Measurements from ENCODE around the gene PXYLP1.

The PXYLP1 gene

GRCh38 chr3:141336672-141337522, 105.3 kb downstream of the PXYLP1 start:
- Histone ChIP-seq H3K4me2 (ENCODE audit: low read length, poor library complexity, severe bottlenecking) (no peak overlapping the region), H2BK120ac (ENCODE audit: low read depth, low read length) (peak overlapping the region; percentile 54), H3K14ac (ENCODE audit: low read length in 2 of 2) (no peak overlapping the region), H2BK5ac (ENCODE audit: low read depth, low read length, poor library complexity, severe bottlenecking) (no peak overlapping the region), H3K4me1 (ENCODE audit: control insufficient read depth, insufficient read depth, low read depth, low read length) (peaks cover 18% of the 10 kb centered on the region), H3K79me1 (replicated peaks; ENCODE audit: low read length, poor library complexity, severe bottlenecking) (peaks cover 3% of the 10 kb centered on the region), H3K9ac (ENCODE audit: low read length) (peak overlapping the region; percentile 83), H3K9me3 (ENCODE audit: control insufficient read depth, low read length) (no peaks in the 10 kb centered on the region), H3K36me3 (ENCODE audit: control insufficient read depth in 1 of 2, insufficient read depth in 2 of 2, low read depth in 1 of 2, low read length in 2 of 2) (peaks cover 0 to 3% of the 10 kb centered on the region in 2 experiments), H3K18ac (ENCODE audit: low read depth in 1 of 2, low read length in 2 of 2) (peak overlapping the region in 1 of 2 experiments; percentile 45), H3K27ac (ENCODE audit: low read length, poor library complexity, severe bottlenecking) (no peak overlapping the region), H2BK12ac (ENCODE audit: low read length in 2 of 2) (peak overlapping the region; percentile 22), H2AK5ac (ENCODE audit: low read length, severe bottlenecking) (peak overlapping the region; percentile 65), H4K91ac (ENCODE audit: low read length) (peak overlapping the region; percentile 13), H3K23ac (ENCODE audit: low read length in 2 of 2) (no peak overlapping the region), H3K4ac (ENCODE audit: low read depth in 1 of 2, low read length in 2 of 2) (peak overlapping the region; percentile 35 to 57), H4K8ac (ENCODE audit: low read length) (peak overlapping the region; percentile 59), H3K4me3 (ENCODE audit: insufficient read depth in 1 of 2, low read depth in 1 of 2, low read length in 2 of 2) (no peak overlapping the region), H2AFZ (ENCODE audit: low read depth, low read length) (no peak overlapping the region), H2BK15ac (ENCODE audit: low read depth, poor library complexity, severe bottlenecking) (no peak overlapping the region), H3K27me3 (ENCODE audit: control insufficient read depth in 1 of 2, insufficient read depth in 1 of 2, low read length in 2 of 2) (no peaks in the 10 kb centered on the region)
- DNase-seq = peak; percentile 85
- 48% methylated on average over 10 of the region's 12 CpGs for WGBS

GRCh38 chr3:141337523-141337854, 105.9 kb downstream of the PXYLP1 start:
- DNase-seq = no peak
- peak overlapping the region; percentile 83 for H3K9ac ChIP-seq (ENCODE audit: low read length)
- H2BK5ac ChIP-seq (ENCODE audit: low read depth, low read length, poor library complexity, severe bottlenecking) = no peak overlapping the region
- H3K14ac ChIP-seq (ENCODE audit: low read length in 2 of 2) = no peak overlapping the region
- no peak overlapping the region for H2BK120ac ChIP-seq (ENCODE audit: low read depth, low read length)
- H3K4ac ChIP-seq (ENCODE audit: low read depth in 1 of 2, low read length in 2 of 2) = no peak overlapping the region
- no peak overlapping the region for H3K23ac ChIP-seq (ENCODE audit: low read length in 2 of 2)
- peaks cover 3% of the 10 kb centered on the region for H3K79me1 ChIP-seq (replicated peaks; ENCODE audit: low read length, poor library complexity, severe bottlenecking)
- no peak overlapping the region for H3K4me3 ChIP-seq (ENCODE audit: insufficient read depth in 1 of 2, low read depth in 1 of 2, low read length in 2 of 2)
- no peak overlapping the region for H3K4me2 ChIP-seq (ENCODE audit: low read length, poor library complexity, severe bottlenecking)
- H4K91ac ChIP-seq (ENCODE audit: low read length) = no peak overlapping the region
- peaks cover 0 to 3% of the 10 kb centered on the region in 2 experiments for H3K36me3 ChIP-seq (ENCODE audit: control insufficient read depth in 1 of 2, insufficient read depth in 2 of 2, low read depth in 1 of 2, low read length in 2 of 2)
- no peak overlapping the region for H3K27ac ChIP-seq (ENCODE audit: low read length, poor library complexity, severe bottlenecking)
- peaks cover 13% of the 10 kb centered on the region for H3K4me1 ChIP-seq (ENCODE audit: control insufficient read depth, insufficient read depth, low read depth, low read length)
- no peaks in the 10 kb centered on the region for H3K27me3 ChIP-seq (ENCODE audit: control insufficient read depth in 1 of 2, insufficient read depth in 1 of 2, low read length in 2 of 2)
- H2BK15ac ChIP-seq (ENCODE audit: low read depth, poor library complexity, severe bottlenecking) = no peak overlapping the region
- H2AFZ ChIP-seq (ENCODE audit: low read depth, low read length) = no peak overlapping the region
- WGBS = no CpG with 5 or more reads among the region's 1 CpG
- H4K8ac ChIP-seq (ENCODE audit: low read length) = peak overlapping the region; percentile 14
- no peak overlapping the region for H2AK5ac ChIP-seq (ENCODE audit: low read length, severe bottlenecking)
- H2BK12ac ChIP-seq (ENCODE audit: low read length in 2 of 2) = no peak overlapping the region
- H3K18ac ChIP-seq (ENCODE audit: low read depth in 1 of 2, low read length in 2 of 2) = no peak overlapping the region
- no peaks in the 10 kb centered on the region for H3K9me3 ChIP-seq (ENCODE audit: control insufficient read depth, low read length)

GRCh38 chr3:141337991-141338390, 106.4 kb downstream of the PXYLP1 start:
- H2BK12ac ChIP-seq (ENCODE audit: low read length in 2 of 2) = no peak overlapping the region
- no peak overlapping the region for H3K27ac ChIP-seq (ENCODE audit: low read length, poor library complexity, severe bottlenecking)
- H3K18ac ChIP-seq (ENCODE audit: low read depth in 1 of 2, low read length in 2 of 2) = no peak overlapping the region
- H3K23ac ChIP-seq (ENCODE audit: low read length in 2 of 2) = no peak overlapping the region
- peak overlapping the region; percentile 83 for H3K9ac ChIP-seq (ENCODE audit: low read length)
- no peak overlapping the region for H3K14ac ChIP-seq (ENCODE audit: low read length in 2 of 2)
- no peaks in the 10 kb centered on the region for H3K9me3 ChIP-seq (ENCODE audit: control insufficient read depth, low read length)
- peaks cover 13% of the 10 kb centered on the region for H3K4me1 ChIP-seq (ENCODE audit: control insufficient read depth, insufficient read depth, low read depth, low read length)
- H3K4me3 ChIP-seq (ENCODE audit: insufficient read depth in 1 of 2, low read depth in 1 of 2, low read length in 2 of 2) = no peak overlapping the region
- 100% methylated on average over 2 of the region's 2 CpGs for whole genome bisulfite sequencing
- H3K79me1 ChIP-seq (replicated peaks; ENCODE audit: low read length, poor library complexity, severe bottlenecking) = peaks cover 3% of the 10 kb centered on the region
- H2BK120ac ChIP-seq (ENCODE audit: low read depth, low read length) = no peak overlapping the region
- H3K4me2 ChIP-seq (ENCODE audit: low read length, poor library complexity, severe bottlenecking) = no peak overlapping the region
- H3K36me3 ChIP-seq (ENCODE audit: control insufficient read depth in 1 of 2, insufficient read depth in 2 of 2, low read depth in 1 of 2, low read length in 2 of 2) = peaks cover 0 to 3% of the 10 kb centered on the region in 2 experiments
- no peak overlapping the region for H2BK5ac ChIP-seq (ENCODE audit: low read depth, low read length, poor library complexity, severe bottlenecking)
- DNase-seq = no peak
- no peak overlapping the region for H2AK5ac ChIP-seq (ENCODE audit: low read length, severe bottlenecking)
- H3K27me3 ChIP-seq (ENCODE audit: control insufficient read depth in 1 of 2, insufficient read depth in 1 of 2, low read length in 2 of 2) = no peaks in the 10 kb centered on the region
- H4K8ac ChIP-seq (ENCODE audit: low read length) = no peak overlapping the region
- H2BK15ac ChIP-seq (ENCODE audit: low read depth, poor library complexity, severe bottlenecking) = no peak overlapping the region
- no peak overlapping the region for H4K91ac ChIP-seq (ENCODE audit: low read length)
- no peak overlapping the region for H2AFZ ChIP-seq (ENCODE audit: low read depth, low read length)
- H3K4ac ChIP-seq (ENCODE audit: low read depth in 1 of 2, low read length in 2 of 2) = no peak overlapping the region

GRCh38 chr3:141338881-141339280, 107.3 kb downstream of the PXYLP1 start:
- Histone ChIP-seq H2AFZ (ENCODE audit: low read depth, low read length) (no peak overlapping the region), H3K23ac (ENCODE audit: low read length in 2 of 2) (no peak overlapping the region), H3K4me3 (ENCODE audit: insufficient read depth in 1 of 2, low read depth in 1 of 2, low read length in 2 of 2) (no peak overlapping the region), H3K9me3 (ENCODE audit: control insufficient read depth, low read length) (no peaks in the 10 kb centered on the region), H2AK5ac (ENCODE audit: low read length, severe bottlenecking) (no peak overlapping the region), H2BK5ac (ENCODE audit: low read depth, low read length, poor library complexity, severe bottlenecking) (no peak overlapping the region), H4K8ac (ENCODE audit: low read length) (no peak overlapping the region), H3K27ac (ENCODE audit: low read length, poor library complexity, severe bottlenecking) (no peak overlapping the region), H3K18ac (ENCODE audit: low read depth in 1 of 2, low read length in 2 of 2) (no peak overlapping the region), H3K79me1 (replicated peaks; ENCODE audit: low read length, poor library complexity, severe bottlenecking) (no peaks in the 10 kb centered on the region), H2BK120ac (ENCODE audit: low read depth, low read length) (no peak overlapping the region), H2BK12ac (ENCODE audit: low read length in 2 of 2) (no peak overlapping the region), H3K27me3 (ENCODE audit: control insufficient read depth in 1 of 2, insufficient read depth in 1 of 2, low read length in 2 of 2) (no peaks in the 10 kb centered on the region), H3K14ac (ENCODE audit: low read length in 2 of 2) (no peak overlapping the region), H3K9ac (ENCODE audit: low read length) (no peak overlapping the region), H3K4ac (ENCODE audit: low read depth in 1 of 2, low read length in 2 of 2) (no peak overlapping the region), H3K4me1 (ENCODE audit: control insufficient read depth, insufficient read depth, low read depth, low read length) (peaks cover 7% of the 10 kb centered on the region), H3K4me2 (ENCODE audit: low read length, poor library complexity, severe bottlenecking) (no peak overlapping the region), H4K91ac (ENCODE audit: low read length) (no peak overlapping the region), H3K36me3 (ENCODE audit: control insufficient read depth in 1 of 2, insufficient read depth in 2 of 2, low read depth in 1 of 2, low read length in 2 of 2) (no peaks in the 10 kb centered on the region), H2BK15ac (ENCODE audit: low read depth, poor library complexity, severe bottlenecking) (no peak overlapping the region)
- no peak for DNase-seq
